Ishikawa (cell line): ENCODE results near the gene PARN.

Experiments used
- CEBPB ChIP-seq: IDR thresholded peaks from 2 replicates; pipeline ENCODE4 v1.6.1; 2012
- CREB1 ChIP-seq: IDR thresholded peaks from 2 replicates; pipeline ENCODE4 v1.6.1; 2012; ENCODE audit warnings: low read depth
- EGR1 ChIP-seq: IDR thresholded peaks from 2 replicates; pipeline ENCODE4 v1.6.1; 2012
- EP300 ChIP-seq: IDR thresholded peaks from 2 replicates; pipeline ENCODE4 v1.6.1; 2012; ENCODE audit warnings: borderline replicate concordance
- FOXM1 ChIP-seq: IDR thresholded peaks from 2 replicates; pipeline ENCODE4 v1.6.1; 2012; ENCODE audit warnings: low read depth, borderline replicate concordance
- NFIC ChIP-seq: IDR thresholded peaks from 2 replicates; pipeline ENCODE4 v1.6.1; 2012
- RAD21 ChIP-seq: IDR thresholded peaks from 2 replicates; pipeline ENCODE4 v1.6.1; 2012; ENCODE audit warnings: low read depth
- REST ChIP-seq: IDR thresholded peaks from 2 replicates; pipeline ENCODE4 v1.6.1; 2012; ENCODE audit warnings: low read depth, mild to moderate bottlenecking
- TAF1 ChIP-seq: IDR thresholded peaks from 2 replicates; pipeline ENCODE4 v1.6.1; 2012; ENCODE audit warnings: low read depth, mild to moderate bottlenecking
- TCF12 ChIP-seq: IDR thresholded peaks from 2 replicates; pipeline ENCODE4 v1.6.1; 2012; ENCODE audit warnings: low read depth
- TEAD4 ChIP-seq: IDR thresholded peaks from 2 replicates; pipeline ENCODE4 v1.6.1; 2012
- USF1 ChIP-seq: IDR thresholded peaks from 2 replicates; pipeline ENCODE4 v1.6.1; 2012
- YY1 ChIP-seq: IDR thresholded peaks from 2 replicates; pipeline ENCODE4 v1.6.1; 2012; ENCODE audit warnings: low read depth
- ZBTB7A ChIP-seq: IDR thresholded peaks from 2 replicates; pipeline ENCODE4 v1.6.1; 2012; ENCODE audit warnings: low read depth
- TF ChIP-seq, protein P1 (sequence below): IDR thresholded peaks from 2 replicates; pipeline ENCODE4 v1.6.1; 2012

The PARN gene

DNA sequence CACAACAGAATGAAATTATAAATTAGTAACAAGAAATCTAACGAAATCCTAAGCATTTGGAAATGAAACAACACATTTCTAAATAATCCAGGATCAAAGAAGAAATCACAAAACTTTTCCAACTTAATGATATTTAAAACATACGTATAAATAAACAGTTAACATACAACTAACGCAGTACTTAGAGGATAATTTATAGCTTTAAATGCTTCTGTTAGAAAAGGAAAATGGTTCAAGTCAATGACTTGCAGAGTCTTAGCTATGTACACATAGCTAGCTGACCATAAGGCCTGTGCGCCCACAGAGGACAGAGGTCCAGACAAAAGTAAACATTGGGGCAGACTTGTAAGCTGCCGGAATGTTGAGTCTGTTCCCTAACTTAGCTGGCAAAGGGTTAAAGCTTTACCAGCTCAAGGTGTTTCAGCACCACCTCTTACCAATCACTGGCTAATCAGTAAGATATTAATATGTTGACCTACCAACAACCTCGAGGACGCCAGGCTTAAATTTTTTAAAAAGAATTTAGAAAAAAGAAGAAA is 84.6 kb downstream of the PARN start:
- TF ChIP-seq CEBPB (no peak), REST (no peak), YY1 (no peak), TAF1 (no peak), NFIC (no peak), CREB1 (no peak), FOXM1 (no peak), TEAD4 (no peak), EGR1 (no peak), USF1 (no peak), TCF12 (no peak), ZBTB7A (no peak), RAD21 (no peak), EP300 (no peak)

GRCh38 chr16:14539631-14540030 is 90.4 kb downstream of the PARN start:
- TF ChIP-seq TAF1 = no peak
- TF ChIP-seq REST = no peak
- no peak for TF ChIP-seq YY1
- no peak for TF ChIP-seq TCF12

DNA sequence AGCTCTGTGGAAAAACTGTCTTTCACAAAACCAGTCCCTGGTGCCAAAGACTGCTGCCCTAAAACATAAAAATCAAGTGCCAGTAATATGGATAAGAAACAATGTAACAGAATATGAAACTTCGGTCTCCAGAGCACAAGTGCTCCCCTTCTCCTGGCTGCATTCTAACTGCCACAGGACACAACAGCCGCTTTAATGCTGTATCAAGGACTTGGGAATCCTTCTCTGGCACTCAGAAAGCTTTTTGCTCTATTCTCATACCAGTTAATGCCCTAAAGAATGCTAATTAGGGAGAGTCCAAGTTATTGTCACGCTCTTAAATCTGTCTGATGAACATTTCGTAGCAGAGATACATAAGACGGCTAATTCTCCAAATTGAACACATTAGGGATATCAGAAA is 90.9 kb downstream of the PARN start:
- TF ChIP-seq USF1 = no peak

- TF ChIP-seq EP300 = no peak
- TF ChIP-seq NFIC = no peak
- TF ChIP-seq REST = no peak
- no peak for TF ChIP-seq USF1
- no peak for TF ChIP-seq YY1
- TF ChIP-seq CREB1 = no peak
- TF ChIP-seq FOXM1 = no peak
- TF ChIP-seq TAF1 = no peak
- TF ChIP-seq RAD21 = no peak
- TF ChIP-seq ZBTB7A = no peak
Measured at GRCh38 chr16:14538604-14539003, 91.5 kb downstream of the PARN start.

GRCh38 chr16:14531613-14532012 is 98.4 kb downstream of the PARN start:
- TF ChIP-seq TCF12 (no peak), USF1 (no peak), TAF1 (no peak), TEAD4 (no peak), EGR1 (no peak), REST (no peak), FOXM1 (no peak), RAD21 (no peak), ZBTB7A (no peak), CEBPB (no peak), YY1 (no peak), NFIC (no peak), CREB1 (no peak), EP300 (no peak)
- TF ChIP-seq, protein P1, sequence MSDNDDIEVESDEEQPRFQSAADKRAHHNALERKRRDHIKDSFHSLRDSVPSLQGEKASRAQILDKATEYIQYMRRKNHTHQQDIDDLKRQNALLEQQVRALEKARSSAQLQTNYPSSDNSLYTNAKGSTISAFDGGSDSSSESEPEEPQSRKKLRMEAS = no peak
